HEK293 (cell line): ENCODE results near the gene HIF1A.

Experiments
- CTCF ChIA-PET: fragments of 350-600 bp; formaldehyde crosslinking; extraction: SDS; loops from one replicate; lab custom pipeline; 2021; ENCODE audit warnings: antibody characterized with exemption; lab: Yijun Ruan, JAX
- POLR2A ChIA-PET: fragments of 300-600 bp; formaldehyde crosslinking; extraction: SDS; loops from one replicate; lab custom pipeline; 2020; ENCODE audit warnings: antibody characterized with exemption, inconsistent platforms; lab: Yijun Ruan, JAX
- H3K27ac ChIP-seq: fragments of 200-500 bp; sonication (Bioruptor generic); 2 replicates; pipeline ENCODE4 v1.5.1; 2014; ENCODE audit warnings: low read depth, low read length, control low read depth, inconsistent platforms; ENCODE audit errors: extremely low read depth
- H3K36me3 ChIP-seq, 2 experiments: fragments of 200-500 bp in 1 of 2; sonication (Bioruptor generic) in 1 of 2; 1 replicate in 1 of 2; 2 replicates in 1 of 2; pipeline ENCODE4 v1.5.1; 2014 to 2017; ENCODE audit warnings: inconsistent platforms in 2 of 2, low read length in 2 of 2; ENCODE audit not compliant: control insufficient read depth in 2 of 2, insufficient read depth in 1 of 2
- H3K4me1 ChIP-seq: fragments of 200-500 bp; sonication (Bioruptor generic); 2 replicates; pipeline ENCODE4 v1.5.1; 2014; ENCODE audit warnings: mild to moderate bottlenecking, low read length, inconsistent platforms; ENCODE audit not compliant: control insufficient read depth, insufficient read depth
- H3K4me3 ChIP-seq: 2 replicates; pipeline ENCODE4 v1.5.1; 2011; ENCODE audit warnings: low read depth, mild to moderate bottlenecking, control low read depth, low read length, moderate library complexity
- H3K9me3 ChIP-seq: fragments of 200-500 bp; sonication (Bioruptor generic); 2 replicates; pipeline ENCODE4 v1.5.1; 2014; ENCODE audit warnings: low read depth, low read length, inconsistent platforms; ENCODE audit not compliant: control insufficient read depth, insufficient read depth
- FEZF1 ChIP-seq: fragments of 450-650 bp; formaldehyde crosslinking; IDR thresholded peaks from 2 replicates; pipeline ENCODE4 v1.5.1; 2016; ENCODE audit warnings: missing biosample characterization, missing genetic modification characterization
- GFI1B ChIP-seq: fragments of 450-650 bp; formaldehyde crosslinking; IDR thresholded peaks from 2 replicates; pipeline ENCODE4 v1.5.1; 2016; ENCODE audit warnings: missing biosample characterization, missing genetic modification characterization
- GLI4 ChIP-seq: fragments of 450-650 bp; formaldehyde crosslinking; IDR thresholded peaks from 2 replicates; pipeline ENCODE4 v1.5.1; 2016; ENCODE audit warnings: missing biosample characterization, missing genetic modification characterization
- HOXD13 ChIP-seq: sonication (generic); formaldehyde crosslinking; IDR thresholded peaks from 2 replicates; pipeline ENCODE4 v1.8.0; 2022; ENCODE audit warnings: missing genetic modification reagents, borderline replicate concordance
- KLF8 ChIP-seq: fragments of 450-650 bp; formaldehyde crosslinking; IDR thresholded peaks from 2 replicates; pipeline ENCODE4 v1.5.1; 2016; ENCODE audit warnings: missing biosample characterization, missing genetic modification characterization
- ZBTB11 ChIP-seq: fragments of 450-650 bp; formaldehyde crosslinking; conservative IDR thresholded peaks from 2 replicates; pipeline ENCODE4 v1.5.1; 2016; ENCODE audit warnings: low read depth, missing biosample characterization, missing genetic modification characterization
- ZBTB44 ChIP-seq: fragments of 450-650 bp; IDR thresholded peaks from 2 replicates; pipeline ENCODE4 v1.5.1; 2018; ENCODE audit warnings: missing biosample characterization, mild to moderate bottlenecking, missing genetic modification characterization
- ZBTB8A ChIP-seq: fragments of 450-650 bp; formaldehyde crosslinking; IDR thresholded peaks from 2 replicates; pipeline ENCODE4 v1.5.1; 2016; ENCODE audit warnings: missing biosample characterization, missing genetic modification characterization
- ZFHX2 ChIP-seq: fragments of 450-650 bp; formaldehyde crosslinking; conservative IDR thresholded peaks from 2 replicates; pipeline ENCODE4 v1.5.1; 2016; ENCODE audit warnings: missing biosample characterization, missing genetic modification characterization
- ZFP69B ChIP-seq: fragments of 450-650 bp; formaldehyde crosslinking; IDR thresholded peaks from 2 replicates; pipeline ENCODE4 v1.5.1; 2016; ENCODE audit warnings: missing biosample characterization, missing genetic modification characterization
- ZNF138 ChIP-seq: fragments of 450-650 bp; formaldehyde crosslinking; IDR thresholded peaks from 2 replicates; pipeline ENCODE4 v1.5.1; 2016; ENCODE audit warnings: missing biosample characterization, missing genetic modification characterization, borderline replicate concordance
- ZNF223 ChIP-seq: fragments of 450-650 bp; formaldehyde crosslinking; IDR thresholded peaks from 2 replicates; pipeline ENCODE4 v1.5.1; 2016; ENCODE audit warnings: missing biosample characterization, missing genetic modification characterization
- ZNF24 ChIP-seq: fragments of 450-650 bp; formaldehyde crosslinking; IDR thresholded peaks from 2 replicates; pipeline ENCODE4 v1.5.1; 2016; ENCODE audit warnings: missing biosample characterization, missing genetic modification characterization
- ZNF248 ChIP-seq: fragments of 450-650 bp; formaldehyde crosslinking; IDR thresholded peaks from 2 replicates; pipeline ENCODE4 v1.5.1; 2017; ENCODE audit warnings: missing biosample characterization, missing genetic modification characterization
- ZNF266 ChIP-seq: fragments of 450-650 bp; formaldehyde crosslinking; IDR thresholded peaks from 2 replicates; pipeline ENCODE4 v1.5.1; 2016; ENCODE audit warnings: missing biosample characterization, missing genetic modification characterization, low read depth
- ZNF350 ChIP-seq: fragments of 450-650 bp; formaldehyde crosslinking; IDR thresholded peaks from 2 replicates; pipeline ENCODE4 v1.5.0; 2017; ENCODE audit warnings: missing biosample characterization, mild to moderate bottlenecking, missing genetic modification characterization
- ZNF391 ChIP-seq: fragments of 450-650 bp; formaldehyde crosslinking; IDR thresholded peaks from 2 replicates; pipeline ENCODE4 v1.5.1; 2016; ENCODE audit warnings: low read depth, missing biosample characterization, missing genetic modification characterization, borderline replicate concordance
- ZNF513 ChIP-seq: fragments of 450-650 bp; IDR thresholded peaks from 2 replicates; pipeline ENCODE4 v1.5.1; 2018; ENCODE audit warnings: missing biosample characterization, missing genetic modification characterization
- ZNF514 ChIP-seq: fragments of 450-650 bp; formaldehyde crosslinking; IDR thresholded peaks from 2 replicates; pipeline ENCODE4 v1.5.1; 2016; ENCODE audit warnings: missing biosample characterization, missing genetic modification characterization
- ZNF664 ChIP-seq: fragments of 450-650 bp; formaldehyde crosslinking; IDR thresholded peaks from 2 replicates; pipeline ENCODE4 v1.5.1; 2016; ENCODE audit warnings: missing biosample characterization, missing genetic modification characterization
- ZXDB ChIP-seq: fragments of 450-650 bp; formaldehyde crosslinking; IDR thresholded peaks from 2 replicates; pipeline ENCODE4 v1.5.1; 2016; ENCODE audit warnings: missing biosample characterization, missing genetic modification characterization
- TF ChIP-seq, protein P1 (sequence below): fragments of 450-650 bp; formaldehyde crosslinking; IDR thresholded peaks from 2 replicates; pipeline ENCODE4 v1.5.1; 2016; ENCODE audit warnings: missing biosample characterization, missing genetic modification characterization

The HIF1A gene

GRCh38 chr14:61663312-61663979 lies 31.9 kb upstream of the HIF1A start:
- Histone ChIP-seq H3K27ac (no peak overlapping the region), H3K9me3 (no peaks in the 10 kb centered on the region), H3K4me1 (no peaks in the 10 kb centered on the region), H3K36me3 (no peaks in the 10 kb centered on the region), H3K4me3 (no peak overlapping the region)
- ChIA-PET POLR2A (no interaction called here), CTCF (no interaction called here)
- no peak for TF ChIP-seq GLI4
- TF ChIP-seq ZNF664: no peak
- TF ChIP-seq ZFHX2 (tag by site-specific recombination): no peak
- TF ChIP-seq HOXD13 (CRISPR knock-in tag): no peak
- no peak for TF ChIP-seq FEZF1 (tag by site-specific recombination)
- TF ChIP-seq ZBTB11: no peak
- TF ChIP-seq ZNF138 (tag by site-specific recombination): no peak
- no peak for TF ChIP-seq ZNF391 (tag by site-specific recombination)
- no peak for TF ChIP-seq ZNF223 (tag by site-specific recombination)
- TF ChIP-seq ZFP69B (tag by site-specific recombination): no peak

DNA sequence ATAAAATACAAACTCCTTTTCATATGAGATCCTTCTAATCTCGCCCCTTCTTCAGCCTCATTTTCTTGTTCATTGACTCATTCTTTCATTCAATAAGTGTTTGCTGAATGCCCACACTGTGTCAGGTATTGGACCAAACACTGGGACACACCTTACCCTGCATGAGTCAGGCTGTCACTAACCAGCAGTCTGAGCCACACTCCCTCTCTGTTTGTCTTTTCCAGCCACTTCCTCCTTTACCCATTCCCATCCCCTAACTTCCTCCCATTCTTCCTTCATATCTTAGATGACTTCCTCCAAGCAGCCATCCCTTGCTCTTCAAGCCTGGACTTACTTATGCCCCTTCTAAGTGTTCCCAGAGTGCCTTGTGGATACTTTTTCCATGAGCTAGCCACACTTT lies 27.0 kb upstream of the HIF1A start:
- H3K4me3 ChIP-seq: no peak overlapping the region
- H3K4me1 ChIP-seq: no peaks in the 10 kb centered on the region
- ChIA-PET CTCF (interaction anchor here (1.5 kb wide), 1 partner anchor 193 kb away, joined by 3 read pairs; no protein-coding TSS in a partner anchor), POLR2A (interaction anchor here (1.1 kb wide), 1 partner anchor 27 kb away, joined by 4 read pairs; the partner anchor contains the start of gene HIF1A)
- no peaks in the 10 kb centered on the region for H3K9me3 ChIP-seq
- H3K36me3 ChIP-seq: no peaks in the 10 kb centered on the region
- TF ChIP-seq FEZF1 (tag by site-specific recombination): peak; percentile 29
- no peak for TF ChIP-seq KLF8 (tag by site-specific recombination)
- no peak overlapping the region for H3K27ac ChIP-seq

GRCh38 chr14:61670576-61670975 lies 24.7 kb upstream of the HIF1A start:
- Histone ChIP-seq H3K27ac (no peak overlapping the region), H3K4me3 (no peak overlapping the region)

More at GRCh38 chr14:61670576-61670975, 24.7 kb upstream of the HIF1A start:
- Histone ChIP-seq H3K36me3 (no peaks in the 10 kb centered on the region), H3K9me3 (no peaks in the 10 kb centered on the region), H3K4me1 (no peaks in the 10 kb centered on the region)
- TF ChIP-seq ZNF350 (tag by site-specific recombination): no peak
- no peak for TF ChIP-seq ZNF24 (tag by site-specific recombination)
- TF ChIP-seq ZNF248: no peak
- TF ChIP-seq ZNF513 (tag by site-specific recombination): no peak
- no peak for TF ChIP-seq ZBTB8A (tag by site-specific recombination)
- TF ChIP-seq ZBTB44 (tag by site-specific recombination): no peak
- no peak for TF ChIP-seq GFI1B (tag by site-specific recombination)
- TF ChIP-seq, protein P1, sequence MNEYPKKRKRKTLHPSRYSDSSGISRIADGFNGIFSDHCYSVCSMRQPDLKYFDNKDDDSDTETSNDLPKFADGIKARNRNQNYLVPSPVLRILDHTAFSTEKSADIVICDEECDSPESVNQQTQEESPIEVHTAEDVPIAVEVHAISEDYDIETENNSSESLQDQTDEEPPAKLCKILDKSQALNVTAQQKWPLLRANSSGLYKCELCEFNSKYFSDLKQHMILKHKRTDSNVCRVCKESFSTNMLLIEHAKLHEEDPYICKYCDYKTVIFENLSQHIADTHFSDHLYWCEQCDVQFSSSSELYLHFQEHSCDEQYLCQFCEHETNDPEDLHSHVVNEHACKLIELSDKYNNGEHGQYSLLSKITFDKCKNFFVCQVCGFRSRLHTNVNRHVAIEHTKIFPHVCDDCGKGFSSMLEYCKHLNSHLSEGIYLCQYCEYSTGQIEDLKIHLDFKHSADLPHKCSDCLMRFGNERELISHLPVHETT: no peak
- TF ChIP-seq ZNF266: no peak
- no peak for TF ChIP-seq ZXDB (tag by site-specific recombination)
- TF ChIP-seq ZNF514 (tag by site-specific recombination): no peak
- CTCF ChIA-PET: no interaction called here
- POLR2A ChIA-PET: interaction anchor here (0.7 kb wide), 1 partner anchor 8 kb away, joined by 3 read pairs; no protein-coding TSS in a partner anchor
